ENCODE data around the gene GALNTL6. TPM values are rescaled to one million over a fixed set of nuclear protein-coding genes. Genes with fewer than 3 reads are reported as not detected.

Gene GALNTL6
- polyA plus RNA-seq, 3 donors = 0.79 to 1.5 (median 1.0) TPM

- no peak for DNase-seq (ENCODE audit: extremely low read depth in 1 of 11, low read depth in 9 of 11, low spot score in 4 of 11)
Observed at GRCh38 chr4:172305698-172306097, 492.5 kb downstream of the GALNTL6 start.

GRCh38 chr4:172308078-172308477 lies 494.9 kb downstream of the GALNTL6 start:
- DNase-seq (ENCODE audit: extremely low read depth in 1 of 11, low read depth in 9 of 11, low spot score in 4 of 11) = no peak

GRCh38 chr4:172311682-172312081 lies 498.5 kb downstream of the GALNTL6 start:
- no peak for DNase-seq (ENCODE audit: extremely low read depth in 1 of 11, low read depth in 9 of 11, low spot score in 4 of 11)

GRCh38 chr4:172323288-172323687 lies 510.1 kb downstream of the GALNTL6 start:
- no peak for DNase-seq (ENCODE audit: extremely low read depth in 1 of 11, low read depth in 9 of 11, low spot score in 4 of 11)

- no peak for DNase-seq (ENCODE audit: extremely low read depth in 1 of 11, low read depth in 9 of 11, low spot score in 4 of 11)
Observed at GRCh38 chr4:172344308-172344938, 531.2 kb downstream of the GALNTL6 start.

GRCh38 chr4:172348426-172348825 lies 535.2 kb downstream of the GALNTL6 start:
- no peak for DNase-seq (ENCODE audit: extremely low read depth in 1 of 11, low read depth in 9 of 11, low spot score in 4 of 11)

GRCh38 chr4:172352356-172352755 lies 539.2 kb downstream of the GALNTL6 start:
- DNase-seq (ENCODE audit: extremely low read depth in 1 of 11, low read depth in 9 of 11, low spot score in 4 of 11) = no peak

GRCh38 chr4:172356016-172356415 lies 542.8 kb downstream of the GALNTL6 start:
- peak in 1 of 11 donors; percentile 4 for DNase-seq (ENCODE audit: extremely low read depth in 1 of 11, low read depth in 9 of 11, low spot score in 4 of 11)

GRCh38 chr4:172357006-172357540 lies 543.9 kb downstream of the GALNTL6 start:
- no peak for DNase-seq (ENCODE audit: extremely low read depth in 1 of 11, low read depth in 9 of 11, low spot score in 4 of 11)

- DNase-seq (ENCODE audit: extremely low read depth in 1 of 11, low read depth in 9 of 11, low spot score in 4 of 11) = no peak
Observed at GRCh38 chr4:172362569-172362968, 549.4 kb downstream of the GALNTL6 start.

GRCh38 chr4:172369471-172369959 lies 556.3 kb downstream of the GALNTL6 start:
- no peak for DNase-seq (ENCODE audit: extremely low read depth in 1 of 11, low read depth in 9 of 11, low spot score in 4 of 11)

GRCh38 chr4:172377486-172378140 lies 564.4 kb downstream of the GALNTL6 start:
- no peak for DNase-seq (ENCODE audit: extremely low read depth in 1 of 11, low read depth in 9 of 11, low spot score in 4 of 11)

- no peak for DNase-seq (ENCODE audit: extremely low read depth in 1 of 11, low read depth in 9 of 11, low spot score in 4 of 11)
Observed at GRCh38 chr4:172379834-172380233, 566.6 kb downstream of the GALNTL6 start.

GRCh38 chr4:172390331-172390730 lies 577.1 kb downstream of the GALNTL6 start:
- no peak for DNase-seq (ENCODE audit: extremely low read depth in 1 of 11, low read depth in 9 of 11, low spot score in 4 of 11)

GRCh38 chr4:172392741-172393140 lies 579.5 kb downstream of the GALNTL6 start:
- no peak for DNase-seq (ENCODE audit: extremely low read depth in 1 of 11, low read depth in 9 of 11, low spot score in 4 of 11)

GRCh38 chr4:172393220-172393619 lies 580.0 kb downstream of the GALNTL6 start:
- DNase-seq (ENCODE audit: extremely low read depth in 1 of 11, low read depth in 9 of 11, low spot score in 4 of 11) = no peak

GRCh38 chr4:172404676-172405075 lies 591.5 kb downstream of the GALNTL6 start:
- DNase-seq (ENCODE audit: extremely low read depth in 1 of 11, low read depth in 9 of 11, low spot score in 4 of 11) = no peak

- DNase-seq (ENCODE audit: extremely low read depth in 1 of 11, low read depth in 9 of 11, low spot score in 4 of 11) = no peak
Observed at GRCh38 chr4:172410363-172410762, 597.2 kb downstream of the GALNTL6 start.

- DNase-seq (ENCODE audit: extremely low read depth in 1 of 11, low read depth in 9 of 11, low spot score in 4 of 11) = no peak
Observed at GRCh38 chr4:172411149-172411548, 597.9 kb downstream of the GALNTL6 start.

- no peak for DNase-seq (ENCODE audit: extremely low read depth in 1 of 11, low read depth in 9 of 11, low spot score in 4 of 11)
Observed at GRCh38 chr4:172412851-172413580, 599.8 kb downstream of the GALNTL6 start.

Data from renal cortex interstitium (tissue), 11 donors.